SU-DHL-6 (cell line): Measurements from ENCODE around the gene RDH14.

ENCODE experiments used
- EZH2phosphoT487 ChIP-seq: fragments of 200-600 bp; sonication (generic), shearing (Covaris generic); conservative IDR thresholded peaks from 2 replicates; pipeline ENCODE4 v1.6.1; 2018; ENCODE audit warnings: mild to moderate bottlenecking, antibody characterized with exemption, low read length, moderate library complexity, mixed read lengths
- TF ChIP-seq, protein P1 (sequence below): fragments of 200-600 bp; sonication (generic); IDR thresholded peaks from one replicate; pipeline ENCODE4 v1.5.1; 2017; ENCODE audit warnings: antibody characterized with exemption, mild to moderate bottlenecking, low read length, moderate library complexity; ENCODE audit not compliant: insufficient read depth, poor library complexity, severe bottlenecking

DNA sequence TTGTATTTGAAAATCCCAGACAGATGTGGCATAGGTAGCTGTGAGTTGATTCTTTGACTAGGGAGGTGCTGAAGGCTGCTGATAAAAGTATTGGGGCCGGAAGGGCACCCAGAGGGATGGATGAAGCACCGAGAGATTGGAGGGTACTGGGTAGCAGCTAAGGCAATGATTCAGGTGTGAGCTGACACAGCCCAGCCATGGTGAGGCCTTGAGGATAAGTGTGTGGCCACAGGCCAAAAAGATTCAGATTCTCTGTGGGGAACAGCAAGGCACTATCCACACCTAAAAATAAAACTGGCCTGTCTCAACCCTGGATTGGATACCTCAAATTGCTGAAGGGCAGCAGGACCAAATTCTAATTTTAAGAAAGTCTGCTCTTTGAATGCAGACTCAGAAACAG lies 35.2 kb downstream of the RDH14 start:
- TF ChIP-seq, protein P1, sequence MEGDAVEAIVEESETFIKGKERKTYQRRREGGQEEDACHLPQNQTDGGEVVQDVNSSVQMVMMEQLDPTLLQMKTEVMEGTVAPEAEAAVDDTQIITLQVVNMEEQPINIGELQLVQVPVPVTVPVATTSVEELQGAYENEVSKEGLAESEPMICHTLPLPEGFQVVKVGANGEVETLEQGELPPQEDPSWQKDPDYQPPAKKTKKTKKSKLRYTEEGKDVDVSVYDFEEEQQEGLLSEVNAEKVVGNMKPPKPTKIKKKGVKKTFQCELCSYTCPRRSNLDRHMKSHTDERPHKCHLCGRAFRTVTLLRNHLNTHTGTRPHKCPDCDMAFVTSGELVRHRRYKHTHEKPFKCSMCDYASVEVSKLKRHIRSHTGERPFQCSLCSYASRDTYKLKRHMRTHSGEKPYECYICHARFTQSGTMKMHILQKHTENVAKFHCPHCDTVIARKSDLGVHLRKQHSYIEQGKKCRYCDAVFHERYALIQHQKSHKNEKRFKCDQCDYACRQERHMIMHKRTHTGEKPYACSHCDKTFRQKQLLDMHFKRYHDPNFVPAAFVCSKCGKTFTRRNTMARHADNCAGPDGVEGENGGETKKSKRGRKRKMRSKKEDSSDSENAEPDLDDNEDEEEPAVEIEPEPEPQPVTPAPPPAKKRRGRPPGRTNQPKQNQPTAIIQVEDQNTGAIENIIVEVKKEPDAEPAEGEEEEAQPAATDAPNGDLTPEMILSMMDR, result no peak
- TF ChIP-seq EZH2phosphoT487, result no peak
